Activated T-cell treated with anti-CD3 and anti-CD28 coated beads, Interleukin-2, amount 50 U/mL, for 1 hour (primary cell): Measurements from ENCODE around the gene NHLRC2.

Experiments used
- DNase-seq: peaks from one replicate; pipeline ENCODE4 v3.0.0-alpha.2; 2020

The NHLRC2 gene

GRCh38 chr10:113865901-113866300 lies 11.4 kb downstream of the NHLRC2 start:
- no peak for DNase-seq

GRCh38 chr10:113866551-113867394 lies 12.3 kb downstream of the NHLRC2 start:
- no peak for DNase-seq

GRCh38 chr10:113867904-113868303 lies 13.4 kb downstream of the NHLRC2 start:
- DNase-seq, result no peak

- DNase-seq, result no peak
Observed at GRCh38 chr10:113869789-113870188, 15.3 kb downstream of the NHLRC2 start.

GRCh38 chr10:113872139-113873030 lies 17.9 kb downstream of the NHLRC2 start:
- no peak for DNase-seq

- no peak for DNase-seq
Observed at GRCh38 chr10:113875212-113875611, 20.8 kb downstream of the NHLRC2 start.

GRCh38 chr10:113876461-113876860 lies 22.0 kb downstream of the NHLRC2 start:
- no peak for DNase-seq

GRCh38 chr10:113879691-113880090 lies 25.2 kb downstream of the NHLRC2 start:
- DNase-seq, result no peak

- no peak for DNase-seq
Observed at GRCh38 chr10:113880236-113880635, 25.8 kb downstream of the NHLRC2 start.

- DNase-seq, result no peak
Observed at GRCh38 chr10:113882240-113882639, 27.8 kb downstream of the NHLRC2 start.

GRCh38 chr10:113889911-113890310 lies 35.5 kb downstream of the NHLRC2 start:
- DNase-seq, result no peak

- DNase-seq, result no peak
Observed at GRCh38 chr10:113890769-113891168, 36.3 kb downstream of the NHLRC2 start.

- no peak for DNase-seq
Observed at GRCh38 chr10:113891476-113891875, 37.0 kb downstream of the NHLRC2 start.

GRCh38 chr10:113893570-113893969 lies 39.1 kb downstream of the NHLRC2 start:
- no peak for DNase-seq

- no peak for DNase-seq
Observed at GRCh38 chr10:113894581-113894980, 40.1 kb downstream of the NHLRC2 start.

GRCh38 chr10:113895018-113895417 lies 40.6 kb downstream of the NHLRC2 start:
- no peak for DNase-seq

- DNase-seq, result no peak
Observed at GRCh38 chr10:113897693-113898618, 43.5 kb downstream of the NHLRC2 start.

GRCh38 chr10:113899952-113900598 lies 45.6 kb downstream of the NHLRC2 start:
- DNase-seq, result no peak

- DNase-seq, result no peak
Observed at GRCh38 chr10:113905756-113906155, 51.3 kb downstream of the NHLRC2 start.

GRCh38 chr10:113907166-113907565 lies 52.7 kb downstream of the NHLRC2 start:
- no peak for DNase-seq

GRCh38 chr10:113908236-113908635 lies 53.8 kb downstream of the NHLRC2 start:
- DNase-seq, result no peak

- no peak for DNase-seq
Observed at GRCh38 chr10:113911113-113911512, 56.7 kb downstream of the NHLRC2 start.
